GM21526 (cell line): ENCODE data around the gene PROM1.

Source experiments
- ATAC-seq: cut with Tn5 transposase; IDR thresholded peaks from one replicate; pipeline ENCODE4 v1.9.1; 2021; ENCODE audit warnings: moderate library complexity; ENCODE audit not compliant: unreplicated experiment, low FRiP score

The PROM1 gene

GRCh38 chr4:16083241-16084191 lies at the start of gene PROM1:
TSS of gene PROM1 (minus strand) at chr4:16084023. CDS start at chr4:16075906, 8,117 bp downstream.
- no peak for ATAC-seq

GRCh38 chr4:16133406-16133805 lies 49.6 kb upstream of the PROM1 start:
- ATAC-seq: no peak

- no peak for ATAC-seq
These were observed 47.5 kb upstream of the PROM1 start for GRCh38 chr4:16131293-16131692.

GRCh38 chr4:16129336-16129735 lies 45.5 kb upstream of the PROM1 start:
- no peak for ATAC-seq

GRCh38 chr4:16126714-16127113 lies 42.9 kb upstream of the PROM1 start:
- ATAC-seq: no peak

GRCh38 chr4:16125571-16126445 lies 42.0 kb upstream of the PROM1 start:
- ATAC-seq: no peak

- no peak for ATAC-seq
These were observed 40.4 kb upstream of the PROM1 start for GRCh38 chr4:16124232-16124631.

- no peak for ATAC-seq
These were observed 39.7 kb upstream of the PROM1 start for GRCh38 chr4:16123356-16124084.

- ATAC-seq: no peak
These were observed 39.0 kb upstream of the PROM1 start for GRCh38 chr4:16122784-16123183.

- ATAC-seq: no peak
These were observed 38.5 kb upstream of the PROM1 start for GRCh38 chr4:16122308-16122711.

GRCh38 chr4:16120720-16121119 lies 36.9 kb upstream of the PROM1 start:
- no peak for ATAC-seq

GRCh38 chr4:16119981-16120380 lies 36.2 kb upstream of the PROM1 start:
- ATAC-seq: no peak

GRCh38 chr4:16118090-16118489 lies 34.3 kb upstream of the PROM1 start:
- no peak for ATAC-seq

- no peak for ATAC-seq
These were observed 33.3 kb upstream of the PROM1 start for GRCh38 chr4:16117164-16117563.

- ATAC-seq: no peak
These were observed 32.7 kb upstream of the PROM1 start for GRCh38 chr4:16116493-16116990.

GRCh38 chr4:16116019-16116418 lies 32.2 kb upstream of the PROM1 start:
- ATAC-seq: no peak

- ATAC-seq: no peak
These were observed 30.7 kb upstream of the PROM1 start for GRCh38 chr4:16114546-16114945.

GRCh38 chr4:16113741-16114140 lies 29.9 kb upstream of the PROM1 start:
- no peak for ATAC-seq

GRCh38 chr4:16111533-16111932 lies 27.7 kb upstream of the PROM1 start:
- ATAC-seq: no peak

- no peak for ATAC-seq
These were observed 27.0 kb upstream of the PROM1 start for GRCh38 chr4:16110661-16111290.
